Amniotic epithelial cell (primary cell): ENCODE data around the gene PSMD2.

Experiments
- DNase-seq: peaks from one replicate; pipeline ENCODE4 v3.0.0-alpha.2; 2010; ENCODE audit warnings: low read depth

The PSMD2 gene

GRCh38 chr3:184357248-184358123 is 58.4 kb downstream of the PSMD2 start:
- no peak for DNase-seq

- DNase-seq: no peak
Observed at GRCh38 chr3:184358124-184358767, 59.2 kb downstream of the PSMD2 start.
